HepG2 (cell line): ENCODE measurements around the gene STRADB. TPM values are rescaled to one million over a fixed set of nuclear protein-coding genes. Genes with fewer than 3 reads are reported as not detected.

Experiments
- ATAC-seq: fragments of 200-7000 bp; cut with Tn5 transposase; 3 replicates; pipeline ENCODE4 v1.9.1; 2020; ENCODE audit warnings: mild to moderate bottlenecking, moderate library complexity
- BruUV-seq: library from RNA; stranded (reverse); fragments of 400-500 nt; replicated peaks from 2 replicates; lab custom pipeline; 2021; lab: Mats Ljungman, UMichigan
- CTCF ChIA-PET: fragments of 300-600 bp; formaldehyde crosslinking; extraction: SDS; loops from one replicate; lab custom pipeline; 2021; ENCODE audit warnings: low total read pairs, inconsistent platforms, low intra/inter-chr PET ratio; lab: Yijun Ruan, JAX
- POLR2A ChIA-PET: fragments of 350-600 bp; sonication (Branson Sonifier 250); formaldehyde crosslinking; loops from one replicate; lab custom pipeline; 2020; ENCODE audit warnings: antibody characterized with exemption, inconsistent platforms; lab: Yijun Ruan, JAX
- DNase-seq: peaks from one replicate; pipeline ENCODE4 v3.0.0-alpha.2; 2015; ENCODE audit warnings: low spot score
- FAIRE-seq: peaks from 3 replicates; lab custom pipeline; 2011; peaks lifted over from hg19 to GRCh38; lab: Jason Lieb, UNC
- H2AFZ ChIP-seq: one replicate; pipeline ENCODE4 v1.6.1; 2011; ENCODE audit warnings: low read length, inconsistent platforms
- H3K27ac ChIP-seq: fragments of 300-600 bp; 3 replicates; pipeline ENCODE4 v1.8.0; 2011; ENCODE audit warnings: mixed run types, mild to moderate bottlenecking, mixed read lengths, low read length, inconsistent platforms; ENCODE audit not compliant: insufficient read depth; ENCODE audit errors: extremely low read length
- H3K27me3 ChIP-seq, 2 experiments: fragments of 200-600 bp in 1 of 2; 2 replicates in 1 of 2; 3 replicates in 1 of 2; pipeline versions ENCODE4 v1.6.0 to v1.8.0; 2011; ENCODE audit warnings: low read length in 2 of 2, mild to moderate bottlenecking in 2 of 2, moderate library complexity in 2 of 2, inconsistent platforms in 1 of 2; ENCODE audit not compliant: insufficient read depth in 2 of 2, control insufficient read depth in 1 of 2
- H3K36me3 ChIP-seq, 2 experiments: fragments of 200-600 bp in 1 of 2; replicated peaks in 1 of 2; 2 replicates in 1 of 2; 3 replicates in 1 of 2; pipeline versions ENCODE4 v1.5.1 to v1.8.0; 2011; ENCODE audit warnings: low read length in 2 of 2, inconsistent platforms in 1 of 2; ENCODE audit not compliant: insufficient read depth in 2 of 2, control insufficient read depth in 1 of 2
- H3K4me1 ChIP-seq: 2 replicates; pipeline ENCODE4 v1.5.1; 2012; ENCODE audit warnings: low read length, inconsistent platforms; ENCODE audit not compliant: insufficient read depth
- H3K4me2 ChIP-seq: 2 replicates; pipeline ENCODE4 v1.6.0; 2011; ENCODE audit warnings: low read depth, low read length, inconsistent platforms
- H3K4me3 ChIP-seq, 3 experiments: fragments of 200-600 bp in 1 of 3; sonication (generic), shearing (Covaris generic) in 1 of 3; replicated peaks in 1 of 3; 2 replicates each; pipeline ENCODE4 v1.5.1; 2011 to 2016; ENCODE audit warnings: low read length in 3 of 3, inconsistent platforms in 2 of 3, low read depth in 2 of 3, mild to moderate bottlenecking in 2 of 3, control low read depth in 1 of 3, mixed read lengths in 1 of 3; ENCODE audit not compliant: insufficient read depth in 1 of 3
- H3K79me2 ChIP-seq: one replicate; pipeline ENCODE4 v1.6.1; 2011; ENCODE audit warnings: low read length, inconsistent platforms; ENCODE audit not compliant: insufficient read depth
- H3K9ac ChIP-seq: 2 replicates; pipeline ENCODE4 v1.6.0; 2011; ENCODE audit warnings: mild to moderate bottlenecking, low read depth, low read length, inconsistent platforms; ENCODE audit not compliant: insufficient read depth
- H3K9me3 ChIP-seq: 2 replicates; pipeline ENCODE4 v1.5.1; 2012; ENCODE audit warnings: mild to moderate bottlenecking, low read length
- H4K20me1 ChIP-seq: 2 replicates; pipeline ENCODE4 v1.6.0; 2011; ENCODE audit warnings: inconsistent platforms, mild to moderate bottlenecking, low read length, moderate library complexity; ENCODE audit not compliant: insufficient read depth
- ATF7 ChIP-seq, 2 experiments: fragments of 450-650 bp in 1 of 2; sonication (generic) in 1 of 2; formaldehyde crosslinking in 1 of 2; IDR thresholded peaks; 2 replicates each; pipeline versions ENCODE4 v1.4.0 to v1.6.1; 2016 to 2020; ENCODE audit warnings: antibody characterized with exemption in 1 of 2, mild to moderate bottlenecking in 1 of 2, missing genetic modification reagents in 1 of 2
- CREB1 ChIP-seq, 2 experiments: fragments of 450-650 bp in 1 of 2; IDR thresholded peaks; 2 replicates each; pipeline ENCODE4 v1.6.1; 2016 to 2017; ENCODE audit warnings: control low read depth in 1 of 2, mild to moderate bottlenecking in 1 of 2, missing compliant biosample characterization in 1 of 2, missing genetic modification characterization in 1 of 2
- FOXM1 ChIP-seq: sonication (generic); formaldehyde crosslinking; IDR thresholded peaks from 2 replicates; pipeline ENCODE4 v1.5.0; 2020; ENCODE audit warnings: missing genetic modification reagents
- KLF13 ChIP-seq: sonication (generic); formaldehyde crosslinking; IDR thresholded peaks from 2 replicates; pipeline ENCODE4 v1.4.0; 2020; ENCODE audit warnings: mild to moderate bottlenecking, missing genetic modification reagents
- NFE2 ChIP-seq: sonication (generic); formaldehyde crosslinking; IDR thresholded peaks from 2 replicates; pipeline ENCODE4 v1.4.0; 2020; ENCODE audit warnings: missing genetic modification reagents
- SOX13 ChIP-seq, 3 experiments: fragments of 450-650 bp in 1 of 3; sonication (generic) in 1 of 3; formaldehyde crosslinking in 1 of 3; IDR thresholded peaks in 2 of 3; conservative IDR thresholded peaks in 1 of 3; 2 replicates each; pipeline versions ENCODE4 v1.5.0 to v1.6.1; 2016 to 2020; ENCODE audit warnings: antibody characterized with exemption in 1 of 3, mild to moderate bottlenecking in 1 of 3, missing compliant biosample characterization in 1 of 3, missing genetic modification reagents in 1 of 3, moderate library complexity in 1 of 3
- TCF7 ChIP-seq: sonication (generic); IDR thresholded peaks from 2 replicates; pipeline ENCODE4 v1.6.1; 2016; ENCODE audit warnings: antibody characterized with exemption, low read depth
- ZNF138 ChIP-seq: sonication (generic); formaldehyde crosslinking; IDR thresholded peaks from 2 replicates; pipeline ENCODE4 v1.5.0; 2020; ENCODE audit warnings: mild to moderate bottlenecking, low read depth, missing genetic modification reagents
- ZNF232 ChIP-seq: sonication (generic); formaldehyde crosslinking; IDR thresholded peaks from 2 replicates; pipeline ENCODE4 v1.4.0; 2020; ENCODE audit warnings: missing genetic modification reagents, borderline replicate concordance
- ZNF567 ChIP-seq: sonication (generic); formaldehyde crosslinking; IDR thresholded peaks from 2 replicates; pipeline ENCODE4 v1.8.1; 2023; ENCODE audit warnings: mild to moderate bottlenecking, missing genetic modification reagents, borderline replicate concordance
- ZNF615 ChIP-seq: sonication (generic); formaldehyde crosslinking; IDR thresholded peaks from 2 replicates; pipeline ENCODE4 v1.5.0; 2020; ENCODE audit warnings: mild to moderate bottlenecking, missing genetic modification reagents, borderline replicate concordance
- ZSCAN22 ChIP-seq: sonication (generic); formaldehyde crosslinking; IDR thresholded peaks from 2 replicates; pipeline ENCODE4 v1.4.0; 2020; ENCODE audit warnings: mild to moderate bottlenecking, missing genetic modification reagents
- WGBS: methylation state at CpG from one replicate; pipeline ENCODE4 v1.1.6; 2017; ENCODE audit warnings: low lambda C conversion rate; 5-methylcytosine and 5-hydroxymethylcytosine counted together
- in situ Hi-C: cut with HindIII; loops from 2 replicates; pipeline ENCODE4 v1.10.0; 2017; ENCODE audit warnings: low pct_unique_long_range_greater_than_20kb; ENCODE audit not compliant: extremely low pct_ligation_motif_present
- intact Hi-C: fragments of 100-400 bp; cut with micrococcal nuclease; formaldehyde crosslinking; loops from one replicate; pipeline ENCODE4 v1.10.0; 2022; ENCODE audit not compliant: unreplicated experiment
- polyA plus RNA-seq, 8 experiments: library from polyadenylated mRNA; depleted of rRNA in 3 of 8; stranded (reverse) in 7 of 8; unstranded in 1 of 8; fragments of >200 nt; fragmentation: Illumina TruSeq in 4 of 8; extraction: Trizol in 4 of 8; gene quantifications; 2 replicates each; pipeline versions ENCODE4 v1.2.1 to v1.2.3, GENCODE V29; 2011 to 2016; ENCODE audit warnings: low read depth in 4 of 8, missing spikeins in 1 of 8, mixed read lengths in 1 of 8; ENCODE audit not compliant: insufficient read depth in 1 of 8
- total RNA-seq, 5 experiments: library from RNA; depleted of rRNA; stranded (reverse); fragments of >200 nt; fragmentation: Illumina TruSeq; extraction: Trizol; gene quantifications; 2 replicates each; pipeline ENCODE4 v1.2.3, GENCODE V29; 2016; ENCODE audit warnings: low read depth in 1 of 5
- TF ChIP-seq, protein P1 (sequence below): sonication (generic); formaldehyde crosslinking; IDR thresholded peaks from 2 replicates; pipeline ENCODE4 v1.5.0; 2020; ENCODE audit warnings: missing genetic modification reagents
- TF ChIP-seq, protein P2 (sequence below): fragments of 450-650 bp; IDR thresholded peaks from 2 replicates; pipeline ENCODE4 v1.6.1; 2016
- TF ChIP-seq, protein P3 (sequence below): sonication (generic); formaldehyde crosslinking; IDR thresholded peaks from 2 replicates; pipeline ENCODE4 v1.5.0; 2020; ENCODE audit warnings: mild to moderate bottlenecking, missing genetic modification reagents, borderline replicate concordance
- TF ChIP-seq, protein P4 (sequence below): sonication (generic); formaldehyde crosslinking; IDR thresholded peaks from 2 replicates; pipeline ENCODE4 v1.4.0; 2020; ENCODE audit warnings: missing genetic modification reagents
- TF ChIP-seq, protein P5 (sequence below): IDR thresholded peaks from 2 replicates; pipeline ENCODE4 v1.6.1; 2016

STRADB gene
- total and polyA plus RNA-seq, 2 of the 13 experiments (the other 11 are each of a cell fraction or from before 2014, with no cell fraction given): 34.1 to 66.6 TPM

DNA sequence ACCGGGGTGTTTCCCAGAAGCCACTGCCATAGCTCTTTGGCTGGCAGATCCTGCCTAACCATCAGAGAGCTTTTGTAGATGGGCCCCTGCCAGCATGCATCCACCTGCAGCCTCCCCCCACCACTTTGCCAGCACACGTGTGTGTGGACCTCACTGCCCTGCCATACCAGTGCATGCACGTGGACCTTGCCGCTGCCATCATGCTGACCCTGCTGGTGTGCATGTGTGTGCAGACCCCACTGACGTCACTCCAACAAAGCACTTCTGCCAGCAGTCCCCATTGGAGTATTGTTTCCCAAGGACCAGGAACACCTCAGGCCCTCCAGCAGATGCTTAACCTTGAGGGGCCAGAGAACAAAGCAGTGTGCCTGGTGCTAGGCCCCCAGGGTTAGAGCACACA lies 71.4 kb downstream of the STRADB start:
- Histone ChIP-seq H2AFZ (no peak overlapping the region), H3K9ac (no peak overlapping the region), H3K79me2 (no peaks in the 10 kb centered on the region), H3K27ac (no peak overlapping the region), H3K9me3 (no peaks in the 10 kb centered on the region), H3K27me3 (no peaks in the 10 kb centered on the region; a peak in 1 of 5 replicates), H3K4me1 (no peaks in the 10 kb centered on the region), H3K36me3 (no peaks in the 10 kb centered on the region), H3K4me3 (no peak overlapping the region), H4K20me1 (no peaks in the 10 kb centered on the region), H3K4me2 (no peak overlapping the region)
- intact Hi-C loops (no loop called here), in situ Hi-C loops (no loop called here)
- WGBS: 29% methylated on average over 1 of the region's 5 CpGs
- TF ChIP-seq TCF7 (no peak), FOXM1 (no peak), CREB1 (IDR thresholded peaks at IDR 0.05) (peak; percentile 86), CREB1 (CRISPR knock-in tag; IDR thresholded peaks at IDR 0.05) (no peak), ZNF138 (CRISPR knock-in tag) (no peak), SOX13 (IDR thresholded peaks at IDR 0.05) (no peak), SOX13 (CRISPR knock-in tag; conservative IDR thresholded peaks at IDR 0.05 in 1 of 2, IDR thresholded peaks at IDR 0.05 in 1 of 2) (no peak), ZNF567 (no peak), ATF7 (IDR thresholded peaks at IDR 0.05) (peak; percentile 39), ATF7 (CRISPR knock-in tag; IDR thresholded peaks at IDR 0.05) (no peak), ZSCAN22 (no peak), ZNF232 (CRISPR knock-in tag) (no peak), NFE2 (CRISPR knock-in tag) (no peak), ZNF615 (CRISPR knock-in tag) (no peak), KLF13 (CRISPR knock-in tag) (no peak)
- TF ChIP-seq, protein P1, sequence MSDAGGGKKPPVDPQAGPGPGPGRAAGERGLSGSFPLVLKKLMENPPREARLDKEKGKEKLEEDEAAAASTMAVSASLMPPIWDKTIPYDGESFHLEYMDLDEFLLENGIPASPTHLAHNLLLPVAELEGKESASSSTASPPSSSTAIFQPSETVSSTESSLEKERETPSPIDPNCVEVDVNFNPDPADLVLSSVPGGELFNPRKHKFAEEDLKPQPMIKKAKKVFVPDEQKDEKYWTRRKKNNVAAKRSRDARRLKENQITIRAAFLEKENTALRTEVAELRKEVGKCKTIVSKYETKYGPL (CRISPR knock-in tag): no peak
- TF ChIP-seq, protein P2, sequence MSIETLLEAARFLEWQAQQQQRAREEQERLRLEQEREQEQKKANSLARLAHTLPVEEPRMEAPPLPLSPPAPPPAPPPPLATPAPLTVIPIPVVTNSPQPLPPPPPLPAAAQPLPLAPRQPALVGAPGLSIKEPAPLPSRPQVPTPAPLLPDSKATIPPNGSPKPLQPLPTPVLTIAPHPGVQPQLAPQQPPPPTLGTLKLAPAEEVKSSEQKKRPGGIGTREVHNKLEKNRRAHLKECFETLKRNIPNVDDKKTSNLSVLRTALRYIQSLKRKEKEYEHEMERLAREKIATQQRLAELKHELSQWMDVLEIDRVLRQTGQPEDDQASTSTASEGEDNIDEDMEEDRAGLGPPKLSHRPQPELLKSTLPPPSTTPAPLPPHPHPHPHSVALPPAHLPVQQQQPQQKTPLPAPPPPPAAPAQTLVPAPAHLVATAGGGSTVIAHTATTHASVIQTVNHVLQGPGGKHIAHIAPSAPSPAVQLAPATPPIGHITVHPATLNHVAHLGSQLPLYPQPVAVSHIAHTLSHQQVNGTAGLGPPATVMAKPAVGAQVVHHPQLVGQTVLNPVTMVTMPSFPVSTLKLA: peak; percentile 93
- TF ChIP-seq, protein P3, sequence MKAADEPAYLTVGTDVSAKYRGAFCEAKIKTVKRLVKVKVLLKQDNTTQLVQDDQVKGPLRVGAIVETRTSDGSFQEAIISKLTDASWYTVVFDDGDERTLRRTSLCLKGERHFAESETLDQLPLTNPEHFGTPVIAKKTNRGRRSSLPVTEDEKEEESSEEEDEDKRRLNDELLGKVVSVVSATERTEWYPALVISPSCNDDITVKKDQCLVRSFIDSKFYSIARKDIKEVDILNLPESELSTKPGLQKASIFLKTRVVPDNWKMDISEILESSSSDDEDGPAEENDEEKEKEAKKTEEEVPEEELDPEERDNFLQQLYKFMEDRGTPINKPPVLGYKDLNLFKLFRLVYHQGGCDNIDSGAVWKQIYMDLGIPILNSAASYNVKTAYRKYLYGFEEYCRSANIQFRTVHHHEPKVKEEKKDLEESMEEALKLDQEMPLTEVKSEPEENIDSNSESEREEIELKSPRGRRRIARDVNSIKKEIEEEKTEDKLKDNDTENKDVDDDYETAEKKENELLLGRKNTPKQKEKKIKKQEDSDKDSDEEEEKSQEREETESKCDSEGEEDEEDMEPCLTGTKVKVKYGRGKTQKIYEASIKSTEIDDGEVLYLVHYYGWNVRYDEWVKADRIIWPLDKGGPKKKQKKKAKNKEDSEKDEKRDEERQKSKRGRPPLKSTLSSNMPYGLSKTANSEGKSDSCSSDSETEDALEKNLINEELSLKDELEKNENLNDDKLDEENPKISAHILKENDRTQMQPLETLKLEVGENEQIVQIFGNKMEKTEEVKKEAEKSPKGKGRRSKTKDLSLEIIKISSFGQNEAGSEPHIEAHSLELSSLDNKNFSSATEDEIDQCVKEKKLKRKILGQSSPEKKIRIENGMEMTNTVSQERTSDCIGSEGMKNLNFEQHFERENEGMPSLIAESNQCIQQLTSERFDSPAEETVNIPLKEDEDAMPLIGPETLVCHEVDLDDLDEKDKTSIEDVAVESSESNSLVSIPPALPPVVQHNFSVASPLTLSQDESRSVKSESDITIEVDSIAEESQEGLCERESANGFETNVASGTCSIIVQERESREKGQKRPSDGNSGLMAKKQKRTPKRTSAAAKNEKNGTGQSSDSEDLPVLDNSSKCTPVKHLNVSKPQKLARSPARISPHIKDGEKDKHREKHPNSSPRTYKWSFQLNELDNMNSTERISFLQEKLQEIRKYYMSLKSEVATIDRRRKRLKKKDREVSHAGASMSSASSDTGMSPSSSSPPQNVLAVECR (CRISPR knock-in tag): no peak
- TF ChIP-seq, protein P4, sequence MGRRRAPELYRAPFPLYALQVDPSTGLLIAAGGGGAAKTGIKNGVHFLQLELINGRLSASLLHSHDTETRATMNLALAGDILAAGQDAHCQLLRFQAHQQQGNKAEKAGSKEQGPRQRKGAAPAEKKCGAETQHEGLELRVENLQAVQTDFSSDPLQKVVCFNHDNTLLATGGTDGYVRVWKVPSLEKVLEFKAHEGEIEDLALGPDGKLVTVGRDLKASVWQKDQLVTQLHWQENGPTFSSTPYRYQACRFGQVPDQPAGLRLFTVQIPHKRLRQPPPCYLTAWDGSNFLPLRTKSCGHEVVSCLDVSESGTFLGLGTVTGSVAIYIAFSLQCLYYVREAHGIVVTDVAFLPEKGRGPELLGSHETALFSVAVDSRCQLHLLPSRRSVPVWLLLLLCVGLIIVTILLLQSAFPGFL (CRISPR knock-in tag): no peak
- TF ChIP-seq, protein P5, sequence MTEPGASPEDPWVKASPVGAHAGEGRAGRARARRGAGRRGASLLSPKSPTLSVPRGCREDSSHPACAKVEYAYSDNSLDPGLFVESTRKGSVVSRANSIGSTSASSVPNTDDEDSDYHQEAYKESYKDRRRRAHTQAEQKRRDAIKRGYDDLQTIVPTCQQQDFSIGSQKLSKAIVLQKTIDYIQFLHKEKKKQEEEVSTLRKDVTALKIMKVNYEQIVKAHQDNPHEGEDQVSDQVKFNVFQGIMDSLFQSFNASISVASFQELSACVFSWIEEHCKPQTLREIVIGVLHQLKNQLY (CRISPR knock-in tag): no peak
- ChIA-PET POLR2A (no interaction called here), CTCF (no interaction called here)
- no peak for ATAC-seq
- FAIRE-seq: no peak
- DNase-seq: no peak
- no TSS peak for BruUV-seq
